Measurements from ENCODE around the gene BLTP3A.
"Not testable (repeated sequence)": the region's sequence is repeated elsewhere in the genome, so short reads cannot be mapped to it uniquely, and the experiment has no call there.

DNA sequence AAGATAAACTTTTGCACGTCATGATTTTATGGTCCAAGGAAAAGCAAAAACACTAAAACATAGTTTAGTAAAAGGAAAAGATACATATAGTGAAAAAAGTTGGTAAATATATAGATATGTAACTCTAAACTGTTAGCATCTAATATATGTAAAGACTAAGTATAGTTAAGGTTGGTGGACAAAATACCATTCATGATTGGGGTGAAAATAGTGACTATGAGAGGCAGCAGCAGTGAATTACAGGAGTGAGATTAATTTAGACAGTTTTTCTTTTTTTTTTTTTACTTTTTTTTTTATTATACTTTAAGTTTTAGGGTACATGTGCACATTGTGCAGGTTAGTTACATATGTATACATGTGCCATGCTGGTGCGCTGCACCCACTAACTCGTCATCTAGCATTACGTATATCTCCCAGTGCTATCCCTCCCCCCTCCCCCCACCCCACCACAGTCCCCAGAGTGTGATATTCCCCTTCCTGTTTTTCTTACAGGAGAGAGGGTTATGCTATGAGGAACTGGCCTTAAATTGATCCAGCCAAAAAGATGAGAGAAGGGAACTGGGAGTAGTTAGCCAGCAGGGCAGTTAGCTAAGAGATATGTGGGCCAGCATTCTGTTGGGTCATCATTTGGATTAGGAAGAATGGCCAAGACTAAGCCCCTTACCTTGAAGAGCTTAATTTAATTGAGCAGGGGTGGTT lies 27.1 kb downstream of the BLTP3A start:
- TF ChIP-seq, protein P1, sequence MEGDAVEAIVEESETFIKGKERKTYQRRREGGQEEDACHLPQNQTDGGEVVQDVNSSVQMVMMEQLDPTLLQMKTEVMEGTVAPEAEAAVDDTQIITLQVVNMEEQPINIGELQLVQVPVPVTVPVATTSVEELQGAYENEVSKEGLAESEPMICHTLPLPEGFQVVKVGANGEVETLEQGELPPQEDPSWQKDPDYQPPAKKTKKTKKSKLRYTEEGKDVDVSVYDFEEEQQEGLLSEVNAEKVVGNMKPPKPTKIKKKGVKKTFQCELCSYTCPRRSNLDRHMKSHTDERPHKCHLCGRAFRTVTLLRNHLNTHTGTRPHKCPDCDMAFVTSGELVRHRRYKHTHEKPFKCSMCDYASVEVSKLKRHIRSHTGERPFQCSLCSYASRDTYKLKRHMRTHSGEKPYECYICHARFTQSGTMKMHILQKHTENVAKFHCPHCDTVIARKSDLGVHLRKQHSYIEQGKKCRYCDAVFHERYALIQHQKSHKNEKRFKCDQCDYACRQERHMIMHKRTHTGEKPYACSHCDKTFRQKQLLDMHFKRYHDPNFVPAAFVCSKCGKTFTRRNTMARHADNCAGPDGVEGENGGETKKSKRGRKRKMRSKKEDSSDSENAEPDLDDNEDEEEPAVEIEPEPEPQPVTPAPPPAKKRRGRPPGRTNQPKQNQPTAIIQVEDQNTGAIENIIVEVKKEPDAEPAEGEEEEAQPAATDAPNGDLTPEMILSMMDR (conservative IDR thresholded peaks at IDR 0.05), result not testable (repeated sequence)
- not testable (repeated sequence) for TF ChIP-seq ZFX (IDR thresholded peaks at IDR 0.05)
